Daoy (cell line): ENCODE measurements around the gene TREX2. TPM values are rescaled to one million over a fixed set of nuclear protein-coding genes. Genes with fewer than 3 reads are reported as not detected.
A peak's percentile ranks its signal among the peaks of the same experiment; 100 is the strongest.

ENCODE experiments used
- DNase-seq: peaks from one replicate; pipeline ENCODE4 v3.0.0-alpha.2; 2015; ENCODE audit warnings: low read depth
- total RNA-seq: library from RNA; depleted of rRNA; stranded (reverse); fragments of >200 nt; shearing (Covaris generic); gene quantifications from 2 replicates; pipeline ENCODE4 v1.2.3, GENCODE V29; 2014

Gene TREX2
- total RNA-seq, 1 experiment from 2014 or later, result 1.3 TPM

DNA sequence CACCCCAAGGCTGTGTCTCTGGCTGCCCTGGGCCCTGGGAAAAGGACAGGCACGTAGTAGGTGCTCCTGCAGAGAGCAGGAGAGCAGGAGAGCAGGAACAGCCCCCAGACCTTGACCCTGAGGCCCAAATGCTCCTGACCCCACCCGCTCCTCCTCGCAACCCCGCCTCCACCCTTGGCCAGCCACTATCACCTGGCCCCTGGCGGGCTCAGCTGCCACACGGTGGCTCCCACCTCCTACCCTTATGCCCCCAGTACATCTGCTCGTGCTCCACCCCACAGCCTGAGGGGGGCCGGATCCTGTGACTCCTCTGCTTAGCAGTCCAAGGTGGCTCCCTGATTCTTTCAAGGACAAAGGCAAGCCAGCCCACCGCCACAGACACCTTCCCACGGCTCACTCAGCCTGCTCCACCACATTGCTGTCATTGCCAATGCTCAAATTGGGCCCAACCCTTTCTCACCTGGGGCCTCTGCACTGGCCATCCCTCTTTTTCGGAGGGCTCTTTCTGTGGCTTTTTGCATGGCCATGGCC is 30.0 kb upstream of the TREX2 start:
- no peak for DNase-seq

DNA sequence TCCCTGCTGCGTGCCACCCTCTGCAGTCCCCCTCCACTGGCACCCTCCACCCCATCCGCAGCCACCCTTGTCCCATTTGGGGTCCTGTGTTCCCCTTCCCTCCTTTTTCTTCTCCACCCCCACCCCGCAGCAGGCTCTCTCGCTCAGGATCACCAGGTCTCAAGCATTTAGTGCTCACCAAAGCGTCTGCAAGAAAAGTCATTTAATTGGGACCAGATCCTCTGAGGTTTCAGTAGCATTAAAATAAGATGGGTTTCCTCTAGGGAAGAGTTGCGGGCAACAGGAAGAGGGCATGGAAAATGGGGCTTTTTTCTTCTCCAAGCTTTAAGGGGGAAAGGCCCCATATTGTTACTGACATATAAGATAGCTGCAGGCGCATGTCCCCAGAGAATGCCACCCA is 29.4 kb upstream of the TREX2 start:
- DNase-seq, result no peak

DNA sequence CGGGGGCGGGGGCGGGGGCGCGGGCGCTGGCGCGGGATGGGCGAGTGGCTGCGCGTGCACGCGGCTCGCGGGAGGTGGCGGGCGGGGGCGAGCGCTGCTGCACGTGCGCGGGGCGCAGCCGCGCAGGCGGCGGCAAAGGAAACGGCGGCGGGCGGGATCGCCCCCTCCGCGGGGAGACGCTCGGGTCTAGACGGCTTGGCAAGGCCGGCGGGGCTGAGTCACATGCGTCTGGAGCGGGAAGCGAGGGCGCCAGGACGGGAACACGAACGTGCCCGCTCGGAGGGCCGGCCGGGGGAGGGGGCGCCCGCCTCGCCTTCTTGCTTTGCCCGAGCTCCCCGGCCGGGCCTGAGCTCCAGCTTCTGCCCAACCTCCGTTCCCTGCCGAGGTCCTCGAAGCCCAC is 28.9 kb upstream of the TREX2 start:
- peak; percentile 72 for DNase-seq

DNA sequence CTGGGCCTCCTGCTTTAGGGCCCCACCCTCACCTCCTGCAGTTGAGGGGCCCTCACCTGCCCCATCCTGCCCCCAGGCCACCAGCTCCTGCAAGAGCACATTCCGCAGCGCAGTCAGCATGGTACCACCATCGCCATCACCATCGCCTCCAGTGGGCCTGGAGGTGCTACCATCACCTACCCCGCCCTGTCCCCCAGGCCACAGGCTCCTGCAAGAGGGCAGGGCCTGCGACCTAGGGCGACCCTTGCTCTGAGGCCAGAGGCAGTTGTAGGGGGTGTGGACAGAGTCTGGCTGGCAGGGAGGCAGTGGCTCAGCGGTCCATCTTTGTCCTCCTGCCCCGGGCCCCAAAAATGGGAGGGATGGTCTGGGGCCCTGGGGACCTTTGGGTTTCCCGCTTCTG is 28.4 kb upstream of the TREX2 start:
- no peak for DNase-seq

DNA sequence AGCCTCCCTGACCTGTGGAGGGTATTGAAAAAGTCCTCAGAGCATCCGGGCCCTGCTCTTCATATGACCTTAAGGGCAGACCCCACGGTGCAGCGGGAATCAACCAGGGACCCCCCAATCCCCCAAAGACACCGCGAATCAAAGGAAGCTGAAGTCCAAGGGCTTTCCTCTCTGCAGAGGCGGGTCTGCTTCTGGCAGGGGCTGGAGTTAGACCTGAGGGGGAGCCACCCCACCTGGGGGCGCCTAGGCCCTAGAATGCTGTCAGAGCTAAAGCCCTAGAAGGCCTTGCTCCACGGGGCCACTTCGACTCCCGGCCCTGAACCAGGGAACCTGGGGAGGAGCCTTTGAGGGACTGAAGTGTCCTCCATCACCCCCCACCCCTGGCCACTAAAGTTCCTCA is 27.3 kb upstream of the TREX2 start:
- no peak for DNase-seq

DNA sequence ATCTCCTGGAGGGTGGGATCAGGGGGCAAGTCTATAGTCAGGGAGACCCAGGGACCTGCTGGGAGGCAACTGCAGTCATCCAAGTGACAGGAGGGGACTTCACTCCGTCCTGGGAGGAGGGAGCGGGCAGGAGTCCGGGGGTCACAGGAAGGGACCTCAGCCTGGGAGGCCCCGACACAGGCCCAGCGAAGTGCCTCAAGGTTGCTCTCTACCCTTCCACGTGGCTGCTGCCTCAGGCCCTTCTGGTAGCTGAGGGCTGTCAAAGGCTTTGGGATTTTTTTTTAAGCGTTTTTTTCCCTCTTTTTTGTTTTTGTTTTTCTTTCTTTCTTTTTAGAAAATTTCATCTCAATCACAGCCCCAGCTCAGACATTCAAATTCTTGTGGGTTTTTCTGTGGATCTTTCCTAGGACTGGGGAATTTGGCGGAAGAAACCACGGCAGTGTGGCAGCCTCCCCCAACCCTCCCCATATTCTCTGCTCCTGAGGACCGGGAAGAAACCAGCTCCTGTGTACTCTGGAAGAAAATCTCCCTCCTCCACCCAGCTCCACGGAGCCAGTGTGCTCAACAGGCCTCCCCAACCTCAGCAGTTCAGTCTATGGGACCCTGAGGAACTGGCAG is 25.9 kb upstream of the TREX2 start:
- DNase-seq, result no peak

DNA sequence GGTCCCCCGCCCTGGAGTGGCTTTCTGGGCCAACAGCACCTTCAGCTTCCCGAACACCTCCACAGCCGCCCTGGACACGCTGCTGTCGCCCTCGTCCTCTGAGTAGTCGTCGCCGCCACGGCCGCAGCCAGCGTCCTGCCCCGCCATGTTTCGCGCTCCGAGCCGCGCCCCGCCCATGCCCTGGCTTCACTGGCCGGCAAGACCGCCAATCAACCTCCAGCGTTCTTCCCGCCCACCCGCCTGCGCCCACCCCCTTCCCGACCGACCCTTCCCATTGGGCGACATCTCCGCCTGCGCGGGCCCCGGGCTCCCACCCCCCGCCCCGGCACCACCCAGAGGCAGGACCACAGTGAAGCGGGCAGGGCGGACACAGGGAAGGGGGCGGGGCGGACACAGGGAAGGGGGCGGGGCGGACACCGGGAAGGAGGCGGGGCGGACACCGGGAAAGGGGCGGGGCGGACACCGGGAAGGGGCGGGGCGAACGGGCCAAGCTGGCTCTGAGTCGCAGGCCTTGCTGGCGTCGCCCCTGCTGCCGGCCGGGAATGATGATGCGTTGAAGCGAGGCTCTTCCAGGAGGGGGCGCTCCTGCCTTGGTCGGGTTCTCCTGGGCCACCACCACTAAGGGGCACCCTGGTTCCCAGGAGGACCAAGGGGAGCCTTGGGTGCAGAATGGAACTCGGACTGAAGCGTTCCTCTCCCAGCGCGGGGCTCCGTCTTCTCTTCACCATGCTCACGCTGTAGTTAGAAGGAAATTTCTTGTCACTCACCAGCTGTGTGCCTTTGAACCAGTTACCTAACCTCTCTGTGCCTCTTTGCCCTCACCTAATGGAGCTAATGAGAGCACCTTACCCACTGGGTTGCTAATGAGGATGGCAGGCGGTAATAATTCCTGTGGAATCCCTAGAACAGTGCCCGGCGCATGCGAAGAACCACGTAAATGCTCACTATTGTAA is 24.8 kb upstream of the TREX2 start, which contains the start of gene HAUS7:
HAUS7 (minus strand) TSS at position 166 of the 953 bp plus-strand sequence; CDS start at position 147, 19 bp downstream.
- peak; percentile 91 for DNase-seq

DNA sequence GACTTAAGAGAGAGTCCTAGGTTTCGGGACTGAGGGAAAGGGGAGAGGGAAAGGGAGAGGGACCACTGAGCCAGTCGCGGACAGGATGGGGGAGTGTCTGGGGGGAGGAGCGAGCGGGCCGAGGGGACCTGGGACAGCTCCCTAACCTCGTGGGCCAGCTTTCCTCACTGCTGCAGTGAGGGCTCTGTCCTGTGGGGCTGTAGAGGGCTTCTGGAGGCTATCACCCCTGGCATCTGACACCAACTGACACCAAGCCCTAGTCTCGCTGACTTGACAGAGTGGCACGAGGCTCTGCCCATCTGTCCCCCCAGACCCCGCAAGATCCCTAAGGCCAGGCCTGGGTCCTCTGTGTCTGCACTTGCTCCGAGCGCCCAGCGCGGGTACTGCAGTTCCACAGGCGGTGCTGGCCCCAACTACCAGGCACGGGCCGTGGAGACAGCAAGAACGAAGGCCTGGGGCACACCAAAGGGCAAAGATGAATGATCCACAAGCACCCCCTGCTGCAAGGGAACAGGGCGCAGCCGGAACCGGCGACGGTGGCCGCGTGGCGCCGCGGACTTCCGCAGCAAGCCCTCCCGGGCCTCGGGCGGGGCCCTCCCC is 24.1 kb upstream of the TREX2 start:
- peak; percentile 46 for DNase-seq

DNA sequence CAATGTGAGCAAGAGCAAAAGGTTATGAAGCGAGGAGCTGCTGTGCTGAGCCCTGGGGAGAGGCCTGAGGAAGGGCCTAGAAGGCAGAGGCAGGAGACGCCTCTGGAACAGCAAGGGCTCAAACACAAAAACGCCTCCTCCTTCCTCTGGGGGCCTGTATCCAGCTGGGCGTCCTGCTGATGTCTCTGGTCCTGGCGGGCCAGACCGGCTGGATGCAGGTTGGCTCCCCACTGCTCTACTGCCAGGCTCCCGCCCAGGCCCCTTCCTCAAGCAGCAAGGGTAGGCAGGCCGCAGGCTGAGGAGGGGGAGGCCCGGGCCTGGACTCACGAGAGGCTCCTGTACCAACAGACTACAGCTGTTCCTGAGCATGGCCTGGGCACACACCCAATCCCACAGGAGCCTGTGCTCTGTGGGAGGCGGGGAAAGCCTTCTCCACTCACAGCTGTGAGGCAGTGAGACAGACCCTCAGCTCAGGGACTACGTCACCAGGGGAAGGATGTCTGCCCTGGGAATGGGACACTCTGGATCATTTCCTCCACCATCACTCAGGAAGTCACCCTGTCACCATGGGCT is 22.2 kb upstream of the TREX2 start:
- DNase-seq, result no peak

DNA sequence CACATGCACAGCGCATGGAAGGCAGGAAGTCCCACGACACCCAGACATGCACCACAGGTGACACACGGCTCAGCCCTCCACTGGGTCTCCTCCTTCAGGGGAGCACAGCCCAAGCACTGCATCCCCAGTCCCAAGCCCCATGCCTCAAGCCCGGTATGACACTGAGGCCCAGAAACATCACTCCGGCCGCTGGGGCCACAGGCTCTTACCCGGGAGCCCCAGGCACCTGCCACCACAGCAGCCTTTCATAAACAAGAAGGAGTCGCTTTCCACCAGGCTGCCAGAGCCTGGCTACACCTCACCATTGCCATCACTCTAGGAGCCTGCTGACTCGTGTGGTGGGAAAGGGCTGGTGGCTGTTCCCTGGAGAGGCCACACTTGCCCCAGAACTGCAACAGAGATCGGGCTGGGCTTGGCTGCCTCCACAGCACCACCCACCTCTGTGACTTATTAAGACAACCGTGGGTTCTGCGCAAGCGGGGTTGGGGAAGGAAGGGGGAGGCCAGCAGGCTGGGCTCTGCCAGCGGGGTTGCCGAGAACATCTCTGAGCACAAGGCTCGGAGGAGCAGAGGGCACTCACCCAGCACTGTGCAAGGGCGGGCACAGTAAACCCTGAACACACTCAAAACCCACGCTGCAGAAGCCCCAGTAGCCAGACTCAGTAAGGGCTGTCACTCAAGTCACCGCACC is 20.0 kb upstream of the TREX2 start:
- no peak for DNase-seq

DNA sequence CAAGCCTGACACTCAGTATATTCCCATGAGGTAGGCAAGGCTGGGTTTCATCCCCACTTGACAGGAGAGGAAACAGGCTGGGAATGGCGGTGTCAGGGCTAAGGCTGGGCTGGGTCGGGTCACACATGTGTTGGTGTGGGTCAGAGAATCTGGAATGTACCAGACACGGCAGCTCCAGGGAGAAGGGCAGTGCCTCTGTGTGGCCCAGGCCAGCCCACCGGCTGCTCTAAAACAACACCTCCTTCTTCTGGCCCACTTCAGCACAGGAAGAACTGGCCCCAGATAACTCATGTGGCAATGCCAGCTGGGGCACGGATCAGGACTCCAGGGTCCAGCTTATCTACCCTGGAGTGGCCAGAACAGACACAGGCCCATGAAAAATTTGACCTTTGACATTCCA is 18.3 kb upstream of the TREX2 start:
- DNase-seq, result no peak

DNA sequence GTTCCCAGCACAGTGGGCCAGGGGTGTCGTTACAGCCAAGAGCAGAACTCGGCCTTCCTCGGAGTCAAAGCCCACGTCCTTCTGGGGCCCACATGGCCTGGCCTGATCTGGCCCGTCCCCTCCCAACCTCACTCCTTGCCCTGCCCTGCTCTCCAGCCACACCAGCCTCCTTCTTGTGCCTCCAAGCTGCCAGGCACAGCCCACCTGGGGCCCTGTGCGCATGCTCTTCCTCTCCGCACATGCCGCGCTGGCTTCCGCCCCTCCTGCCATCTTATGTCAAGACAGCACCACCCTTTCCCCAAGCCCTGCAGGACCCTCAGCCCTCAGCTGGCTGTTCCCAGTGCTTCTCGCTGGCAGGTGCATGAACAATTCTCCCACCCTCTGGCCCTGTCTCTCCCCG is 17.7 kb upstream of the TREX2 start:
- DNase-seq, result no peak

DNA sequence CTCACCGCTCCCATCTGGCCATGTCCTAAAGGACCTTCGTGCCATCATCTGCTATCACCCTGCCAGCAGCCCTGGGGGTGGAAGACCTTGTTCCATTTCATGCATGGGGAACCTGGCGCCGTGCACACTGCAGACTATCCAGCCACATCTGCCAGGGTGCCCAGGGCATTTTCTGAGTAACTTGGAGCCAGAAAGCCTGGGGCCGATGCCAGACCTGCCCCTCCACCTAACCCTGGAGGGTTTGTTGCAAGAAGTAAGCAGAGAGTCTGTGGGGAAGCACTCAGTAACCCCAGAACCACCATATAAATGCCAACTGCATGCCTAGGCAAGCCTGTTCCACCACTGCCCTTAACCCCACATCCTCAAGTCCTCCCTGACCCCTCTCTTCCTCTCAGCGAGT is 17.2 kb upstream of the TREX2 start:
- no peak for DNase-seq

DNA sequence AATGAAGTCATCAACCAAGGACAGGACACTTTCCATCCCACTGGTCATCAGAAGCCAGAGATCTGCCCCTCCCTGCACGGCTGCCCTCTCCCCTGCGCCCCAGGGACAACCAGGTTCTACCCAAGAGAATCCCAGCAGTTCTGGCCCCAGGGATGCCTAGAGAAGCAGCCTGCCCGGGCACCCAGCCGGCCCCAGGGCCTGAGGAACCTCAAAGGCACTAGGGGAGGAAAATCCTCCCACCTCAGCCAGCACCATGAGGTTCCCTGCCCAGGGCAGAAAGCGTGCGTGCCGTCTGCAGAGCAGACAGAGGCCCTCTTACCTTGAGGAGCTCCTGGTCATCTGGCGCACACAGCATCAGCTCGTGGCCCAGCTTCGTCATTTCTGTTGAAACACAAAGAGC is 16.4 kb upstream of the TREX2 start:
- DNase-seq, result no peak

DNA sequence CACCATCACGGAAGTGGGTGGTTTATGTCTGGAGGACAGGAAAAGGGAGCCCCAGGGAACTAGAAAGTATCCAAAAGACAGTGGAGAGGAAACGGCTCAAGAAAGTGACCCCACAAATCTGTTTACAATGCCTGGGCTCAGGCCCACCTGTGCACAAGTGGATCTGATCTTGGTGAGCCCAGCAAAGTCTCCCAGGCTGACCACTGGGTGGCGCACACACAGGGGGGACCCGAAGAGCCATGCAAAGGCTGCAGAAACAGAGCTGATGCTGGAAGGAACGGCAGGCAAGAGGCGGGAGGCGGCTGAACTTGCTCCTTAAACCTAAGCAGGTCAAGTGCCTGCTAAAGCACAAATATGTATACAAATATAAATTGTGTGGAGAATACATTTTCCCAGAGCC is 15.0 kb upstream of the TREX2 start:
- peak; percentile 41 for DNase-seq

DNA sequence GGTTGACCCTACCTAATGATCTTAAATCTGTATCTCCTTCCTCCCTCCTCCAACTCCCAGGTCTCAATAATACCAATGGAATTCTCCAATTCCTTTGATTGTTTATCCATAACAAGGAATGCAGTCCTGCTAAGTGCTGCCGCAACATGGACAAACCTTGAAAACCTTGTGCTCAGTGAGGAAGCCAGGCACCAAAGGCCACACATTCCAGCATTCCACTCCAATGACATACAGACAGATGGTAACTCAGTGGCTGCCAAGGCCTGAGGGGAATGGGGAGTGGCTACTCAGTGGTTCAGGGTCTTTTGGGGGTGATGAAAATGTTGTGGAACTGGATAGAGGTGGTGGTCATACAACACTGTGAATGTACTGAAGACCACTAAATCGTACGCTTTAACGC is 14.1 kb upstream of the TREX2 start:
- DNase-seq, result no peak

DNA sequence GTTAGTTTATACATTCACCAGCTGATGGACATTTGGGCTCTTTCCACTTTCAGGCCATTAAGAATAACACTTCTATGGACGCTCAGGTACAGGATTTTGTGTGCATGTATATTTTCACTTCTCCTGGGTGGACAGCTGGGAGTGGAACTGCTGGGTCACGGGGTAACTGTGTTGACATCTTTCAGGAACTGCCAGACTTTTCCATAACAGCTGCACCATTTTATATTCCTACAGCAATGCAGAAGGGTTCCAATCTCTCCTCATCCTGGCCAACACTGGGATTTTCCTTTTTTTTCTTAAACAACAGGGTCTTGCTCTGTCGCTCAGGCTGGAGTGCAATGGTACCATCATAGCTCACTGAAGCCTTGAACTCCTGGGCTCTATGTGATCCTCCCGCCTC is 12.6 kb upstream of the TREX2 start:
- DNase-seq, result no peak

DNA sequence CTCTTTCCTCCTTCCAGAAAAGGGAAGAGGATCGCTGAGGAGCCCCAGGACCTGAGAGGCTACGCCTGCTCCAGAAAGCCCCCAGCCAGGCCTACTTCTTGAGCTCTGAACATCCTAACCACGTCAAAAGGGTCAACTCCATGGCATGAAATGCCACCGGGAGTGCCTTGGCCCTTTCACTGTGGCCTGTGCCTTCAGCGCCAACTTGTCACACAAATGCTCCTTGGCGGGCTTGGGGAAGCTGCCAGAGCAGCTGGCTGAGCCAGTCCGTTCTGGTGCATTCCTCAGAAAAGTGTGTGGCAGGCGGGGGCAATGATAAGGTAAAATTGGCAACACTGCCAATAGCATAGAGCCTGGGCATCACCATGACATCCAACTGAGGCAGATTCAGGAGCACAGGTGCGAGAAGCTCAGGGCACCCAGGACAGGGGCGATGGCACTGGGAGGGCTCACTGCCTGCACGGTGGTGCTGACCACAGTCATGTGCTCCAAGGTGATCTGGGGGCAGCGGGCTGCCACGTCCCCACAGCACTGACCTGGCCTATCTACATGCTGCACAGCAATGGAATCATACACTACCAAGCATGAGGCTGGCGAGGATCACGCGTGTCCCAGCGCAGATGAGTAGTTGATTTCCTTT is 12.1 kb upstream of the TREX2 start:
- no peak for DNase-seq

DNA sequence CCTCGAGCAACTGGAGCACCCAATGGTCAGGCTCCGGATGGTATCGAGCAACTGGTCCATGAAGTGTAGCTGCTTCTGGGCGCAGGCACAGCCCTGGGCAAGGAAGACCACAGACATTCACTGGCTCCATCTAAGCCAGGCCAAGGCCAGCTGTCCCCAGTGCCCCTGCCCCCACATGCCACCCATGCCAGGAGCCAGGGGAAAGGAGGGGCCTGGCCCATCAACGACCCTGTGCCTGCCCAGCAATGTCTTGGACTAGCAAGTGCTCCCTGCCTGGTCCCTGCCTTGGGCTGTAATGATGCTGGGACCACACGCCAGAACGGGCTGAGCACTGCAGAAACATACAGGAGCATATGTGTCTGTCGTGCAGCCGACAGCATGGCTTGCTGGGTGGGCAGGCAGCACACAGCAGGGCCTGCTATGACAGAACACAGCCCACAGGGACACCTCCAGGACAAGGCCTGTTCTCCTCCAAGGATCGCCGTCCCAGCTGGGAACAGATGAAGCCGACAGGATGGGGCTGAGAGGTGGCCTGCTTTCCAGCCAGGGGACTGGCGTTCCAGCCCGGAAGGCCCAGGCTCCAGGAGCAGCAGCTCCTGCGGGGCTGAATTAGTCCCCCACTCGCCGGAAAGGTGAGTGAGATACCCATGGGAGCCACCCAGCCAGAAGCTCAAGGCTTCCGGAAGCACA is 11.4 kb upstream of the TREX2 start:
- DNase-seq, result no peak

DNA sequence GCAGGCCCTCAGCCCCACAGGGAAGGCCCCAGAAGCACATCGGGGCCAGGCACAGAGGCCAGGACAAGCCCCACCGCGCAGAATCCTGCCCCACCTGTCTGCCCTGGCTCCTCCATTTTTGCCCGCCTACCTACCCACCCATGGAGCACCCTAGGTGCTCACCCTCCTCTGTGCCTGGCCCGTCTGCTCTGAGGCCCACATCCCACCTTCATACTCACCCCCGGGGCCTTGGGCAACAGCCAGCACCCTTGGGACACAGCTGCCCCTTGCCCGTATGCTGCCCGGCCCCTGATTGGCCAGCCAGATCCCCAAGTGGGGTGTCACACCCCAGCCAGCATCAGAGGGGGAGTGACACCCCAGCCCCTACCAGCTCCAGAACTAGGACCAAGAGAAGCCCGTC is 10.8 kb upstream of the TREX2 start:
- DNase-seq, result no peak

DNA sequence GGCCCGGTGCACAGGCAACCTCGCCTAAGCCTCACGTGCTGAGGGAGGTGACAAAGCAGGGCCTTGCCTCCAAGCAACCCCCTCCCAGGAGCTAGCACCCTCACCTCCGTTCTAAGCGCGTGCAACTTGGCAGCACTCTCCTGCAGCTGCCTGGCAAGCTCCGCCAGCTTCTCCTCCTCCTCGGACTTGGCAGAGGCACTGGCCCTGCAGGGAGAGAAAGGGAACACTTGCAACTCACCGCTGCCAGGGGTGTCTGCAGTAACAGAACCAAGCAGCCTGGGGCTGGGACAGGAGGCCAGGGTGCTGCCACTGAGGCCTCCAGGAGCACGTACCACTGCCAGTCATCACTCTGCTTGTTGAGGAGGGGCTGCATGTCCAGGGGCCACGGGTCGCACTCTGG is 10.3 kb upstream of the TREX2 start:
- DNase-seq, result no peak
